ENCODE results near the gene TGFBR3. TPM values are rescaled to one million over a fixed set of nuclear protein-coding genes. Genes with fewer than 3 reads are reported as not detected.
A peak's percentile ranks its signal among the peaks of the same experiment; 100 is the strongest.

Gene TGFBR3
- total RNA-seq, 1 donor from 2014 or later = 36.3 TPM

DNA sequence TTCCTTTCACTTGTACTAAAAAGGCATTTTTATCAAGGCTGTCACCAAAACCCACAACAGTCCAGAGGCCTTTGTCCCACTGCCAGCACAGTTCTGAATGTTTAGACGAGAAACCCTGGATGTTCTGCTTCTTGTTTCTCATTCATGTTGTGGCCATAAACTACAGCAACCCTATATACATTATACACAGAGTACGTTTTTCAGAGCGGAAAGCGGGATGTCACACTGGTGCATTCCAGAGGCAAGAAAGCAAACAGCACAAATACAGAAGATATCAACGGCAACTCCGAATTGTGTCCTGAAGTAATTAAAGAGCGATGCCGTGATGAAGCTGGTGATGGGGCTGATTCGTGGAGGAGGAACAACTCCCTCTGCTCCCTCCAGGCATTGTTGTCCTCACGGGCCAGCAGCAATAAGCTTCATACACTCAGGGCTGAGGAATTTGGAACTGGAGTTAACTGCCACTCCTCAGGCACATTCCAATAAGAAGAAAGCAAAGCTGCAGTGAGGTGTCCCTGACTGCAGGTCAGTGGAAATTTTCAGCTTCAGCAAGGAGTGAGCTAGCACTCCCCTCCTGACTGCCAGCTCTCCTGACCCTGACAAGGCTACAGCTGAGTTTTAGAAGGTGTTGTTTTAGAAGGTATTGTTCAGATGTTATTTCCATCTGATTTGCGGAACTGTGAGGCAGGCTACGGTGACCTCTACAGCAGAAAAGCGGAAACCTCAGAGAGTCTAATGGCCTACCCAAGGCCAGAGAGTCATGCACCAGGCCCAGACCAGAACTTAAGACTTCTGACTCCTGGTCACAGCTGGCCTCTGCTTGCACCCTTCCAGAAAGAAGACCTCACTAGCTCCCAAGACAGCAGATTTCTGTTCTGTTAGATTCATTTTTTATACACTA is 149.0 kb downstream of the TGFBR3 start:
- DNase-seq (ENCODE audit: missing footprints) (no peak), ATAC-seq (peak; percentile 80)
- intact Hi-C loops (cut with DNase I) = no loop called here

- DNase-seq (ENCODE audit: missing footprints) (no peak), ATAC-seq (peak; percentile 68)
- intact Hi-C loops (cut with DNase I) = no loop called here
Measured at GRCh38 chr1:91736146-91736714, 149.7 kb downstream of the TGFBR3 start.

DNA sequence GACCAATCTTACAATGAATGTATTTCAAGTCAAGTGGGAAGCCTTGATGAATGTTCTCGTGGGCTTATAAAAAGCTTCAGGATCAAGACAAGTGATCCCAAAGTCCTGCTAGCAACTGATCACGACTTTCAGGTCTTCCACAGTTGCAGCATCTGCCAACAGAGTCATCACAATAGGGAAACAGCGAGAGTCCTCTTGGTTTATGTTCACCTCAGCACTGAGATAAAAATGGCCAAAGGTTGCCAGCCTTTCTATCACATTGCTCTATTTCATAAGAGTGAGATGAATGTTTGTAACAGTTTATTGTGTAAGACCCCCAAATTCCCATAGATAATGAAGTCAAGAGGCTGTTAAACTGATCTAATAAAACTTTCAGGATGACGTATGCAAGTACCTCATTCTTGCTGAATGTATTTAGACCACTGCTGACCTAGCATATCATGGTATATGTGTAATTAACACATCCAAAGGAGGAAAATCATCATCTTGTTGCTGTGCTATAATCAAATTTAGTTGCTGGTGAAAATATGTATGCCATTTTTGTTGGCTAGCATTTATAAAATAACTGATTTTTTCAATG is 150.6 kb downstream of the TGFBR3 start:
- no peak for DNase-seq (ENCODE audit: missing footprints)
- intact Hi-C loops (cut with DNase I) = no loop called here

GRCh38 chr1:91734761-91735160 is 151.2 kb downstream of the TGFBR3 start:
- DNase-seq (ENCODE audit: missing footprints) = no peak
- ATAC-seq = no peak
- intact Hi-C loops (cut with DNase I) = no loop called here

More for the DNA sequence above, 150.6 kb downstream of the TGFBR3 start:
- ATAC-seq = no peak

DNA sequence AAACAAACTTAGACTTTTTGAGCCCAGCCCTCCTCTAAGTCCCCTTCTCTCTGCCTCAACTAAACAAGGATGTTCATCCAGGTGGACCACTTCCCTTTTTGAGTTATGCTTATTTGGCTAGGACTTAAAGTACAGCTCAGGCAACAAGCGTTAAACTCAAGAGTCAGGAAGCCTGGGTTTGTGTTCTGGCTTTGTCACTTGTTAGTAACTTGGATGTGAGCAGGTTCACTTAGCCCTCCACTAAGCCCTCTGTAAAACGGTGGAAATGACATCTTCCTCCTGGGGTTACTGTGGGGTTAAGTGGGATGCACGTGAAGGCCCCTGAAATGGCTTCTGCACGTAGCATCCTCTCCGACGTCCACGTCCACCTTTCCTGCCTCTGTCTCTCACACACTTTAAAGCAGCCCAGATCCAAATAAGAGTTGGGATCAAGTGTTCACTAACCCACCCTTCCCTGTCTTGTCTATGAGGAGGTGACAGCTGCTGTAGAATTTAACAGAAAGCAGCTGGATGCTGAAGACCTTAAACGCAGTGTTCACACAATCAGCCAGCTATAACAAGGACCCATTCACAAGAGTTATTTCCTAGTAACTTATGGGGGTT is 152.7 kb downstream of the TGFBR3 start:
- no peak for DNase-seq (ENCODE audit: missing footprints)
- no peak for ATAC-seq
- intact Hi-C loops (cut with DNase I) = no loop called here

DNA sequence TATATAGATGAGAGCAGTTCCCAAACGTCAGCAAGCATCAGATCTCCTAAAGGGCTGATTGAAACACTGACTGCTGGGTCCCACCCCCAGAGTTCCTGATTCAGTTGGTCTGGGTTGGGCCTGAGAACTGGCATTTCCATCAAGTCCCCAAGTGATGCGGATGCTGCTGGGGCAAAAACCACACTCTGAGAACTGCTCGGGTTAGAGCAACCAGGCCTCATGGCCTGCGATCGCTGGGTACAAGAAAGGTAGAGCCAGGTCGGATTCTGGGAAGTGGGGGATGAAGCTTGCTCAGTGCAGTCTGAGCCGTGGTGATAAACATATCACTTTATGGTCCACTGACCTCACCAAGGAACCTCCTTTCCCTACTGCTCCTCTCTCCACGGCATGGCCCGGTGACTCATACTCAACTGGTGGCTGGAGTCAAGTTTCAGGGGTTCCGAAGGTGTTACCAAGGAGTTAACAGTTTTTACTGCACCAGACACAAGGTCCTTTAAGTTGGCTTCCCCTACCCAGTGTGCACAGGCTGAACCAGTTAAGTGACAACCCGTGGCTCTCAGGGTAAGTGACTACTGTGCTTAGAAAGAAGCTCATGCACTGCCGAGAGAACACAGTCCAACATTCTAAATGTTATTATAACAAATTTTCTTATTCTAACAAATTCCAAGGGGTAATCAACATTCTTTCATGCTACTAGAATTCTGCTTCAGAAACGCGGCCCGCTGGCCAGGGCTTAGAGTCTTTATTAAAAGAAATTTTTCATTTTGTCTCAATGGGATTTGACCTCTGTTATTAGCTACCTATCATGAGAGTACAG is 153.5 kb downstream of the TGFBR3 start:
- intact Hi-C loops (cut with DNase I) = no loop called here
- no peak for ATAC-seq
- no peak for DNase-seq (ENCODE audit: missing footprints)

GRCh38 chr1:91731815-91732214 is 154.1 kb downstream of the TGFBR3 start:
- DNase-seq (ENCODE audit: missing footprints) (no peak), ATAC-seq (no peak)
- intact Hi-C loops (cut with DNase I) = no loop called here

GRCh38 chr1:91730801-91731732 is 154.9 kb downstream of the TGFBR3 start:
- peak; percentile 4 for ATAC-seq
- DNase-seq (ENCODE audit: missing footprints) = no peak
- intact Hi-C loops (cut with DNase I) = loop anchor here (1.0 kb wide), 1 partner anchor 36 kb away; no protein-coding TSS in a partner anchor

GRCh38 chr1:91729621-91730358 is 156.2 kb downstream of the TGFBR3 start:
- DNase-seq (ENCODE audit: missing footprints) = no peak
- ATAC-seq = no peak
- intact Hi-C loops (cut with DNase I) = loop anchor here (1.0 kb wide), 1 partner anchor 34 kb away; no protein-coding TSS in a partner anchor

DNA sequence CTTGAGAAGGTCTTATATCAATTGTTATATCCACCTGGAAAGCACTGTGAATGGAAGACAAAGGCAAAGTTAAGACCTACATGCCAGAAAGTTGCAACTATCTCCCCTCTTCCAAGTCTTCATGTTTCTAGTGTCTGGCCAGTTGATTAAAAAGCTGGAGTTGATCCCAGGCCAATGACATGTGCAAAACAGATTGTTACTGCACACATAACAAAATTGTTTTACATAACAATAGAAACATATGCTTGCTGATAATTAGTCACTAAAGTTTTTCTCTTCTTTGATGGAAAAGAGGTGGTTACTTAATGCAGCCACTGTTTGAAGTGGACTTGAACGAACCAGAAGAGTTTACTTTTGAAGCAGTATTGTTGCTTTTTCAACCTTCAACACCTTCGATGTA is 158.2 kb downstream of the TGFBR3 start:
- DNase-seq (ENCODE audit: missing footprints) = no peak
- intact Hi-C loops (cut with DNase I) = no loop called here
- ATAC-seq = no peak

DNA sequence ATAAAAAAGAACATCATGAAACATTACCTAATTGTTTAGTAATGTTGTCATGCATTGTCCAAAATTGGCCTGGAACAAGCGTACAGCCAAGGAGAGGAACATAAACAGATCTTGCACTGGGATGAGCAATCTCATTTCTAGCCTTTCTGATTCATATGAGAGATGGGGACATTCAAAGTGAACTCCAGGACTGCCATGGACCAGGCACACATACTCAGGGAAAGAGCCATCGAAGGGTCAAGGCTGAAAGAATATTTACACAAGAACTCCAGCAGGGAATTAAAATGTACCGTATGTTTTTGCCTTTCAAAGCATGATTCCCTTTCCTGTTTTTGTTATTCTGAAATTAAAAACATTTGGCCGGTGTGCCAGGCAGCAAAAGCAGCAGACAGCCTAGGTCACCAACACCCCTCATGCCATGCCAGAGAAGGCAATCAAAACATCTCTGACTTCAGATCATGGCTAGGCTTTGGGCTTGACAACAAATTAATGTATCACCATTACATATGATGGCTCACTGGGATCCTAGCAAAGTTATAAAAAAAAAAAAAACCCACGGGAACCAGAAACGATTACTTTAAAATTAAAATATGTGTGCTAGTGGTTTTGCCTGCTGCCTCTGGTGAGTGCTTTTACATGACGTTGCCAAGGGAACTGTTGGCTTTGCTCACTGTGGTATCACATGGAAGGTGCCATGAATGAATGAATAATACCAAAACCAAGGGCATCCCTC is 159.8 kb downstream of the TGFBR3 start:
- DNase-seq (ENCODE audit: missing footprints) (no peak), ATAC-seq (peak; percentile 94)
- intact Hi-C loops (cut with DNase I) = no loop called here

DNA sequence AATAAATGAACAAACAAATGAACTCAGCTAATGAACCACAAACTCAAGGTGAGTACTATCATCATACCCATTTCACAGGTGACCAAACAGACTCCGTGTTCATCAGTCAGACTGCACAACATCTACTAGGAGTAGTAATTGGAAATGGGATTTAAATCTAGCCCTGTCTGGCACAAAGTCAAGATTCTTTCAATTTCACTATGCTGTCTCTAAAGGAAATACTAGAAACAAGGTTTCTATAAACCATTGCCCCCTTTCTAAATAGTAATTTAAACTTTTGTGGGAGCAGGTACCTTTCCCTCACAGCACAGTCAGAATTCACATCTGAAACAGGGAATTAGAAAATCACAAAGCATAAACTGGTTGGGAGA is 160.3 kb downstream of the TGFBR3 start:
- DNase-seq (ENCODE audit: missing footprints) = no peak
- intact Hi-C loops (cut with DNase I) = no loop called here
- ATAC-seq = peak; percentile 4

DNA sequence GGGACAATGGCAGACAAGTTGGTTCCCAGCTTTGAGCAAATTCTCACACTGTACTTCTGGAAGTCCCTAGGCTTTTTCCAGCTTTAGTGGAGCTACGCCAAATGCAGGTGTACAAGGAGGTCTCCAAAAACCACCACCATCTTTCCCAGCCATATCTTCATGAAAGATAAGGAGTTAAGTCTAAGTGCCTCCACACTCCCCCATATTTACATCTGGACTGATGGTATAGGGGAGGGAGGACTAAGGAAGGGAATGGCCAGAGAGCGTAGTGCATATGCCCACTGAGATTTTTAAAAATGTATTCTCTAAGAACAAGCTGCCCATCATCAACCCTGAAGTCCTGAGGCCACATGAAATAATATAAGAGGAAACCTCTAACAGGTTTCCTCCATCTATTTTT is 161.3 kb downstream of the TGFBR3 start:
- ATAC-seq = no peak
- no peak for DNase-seq (ENCODE audit: missing footprints)

DNA sequence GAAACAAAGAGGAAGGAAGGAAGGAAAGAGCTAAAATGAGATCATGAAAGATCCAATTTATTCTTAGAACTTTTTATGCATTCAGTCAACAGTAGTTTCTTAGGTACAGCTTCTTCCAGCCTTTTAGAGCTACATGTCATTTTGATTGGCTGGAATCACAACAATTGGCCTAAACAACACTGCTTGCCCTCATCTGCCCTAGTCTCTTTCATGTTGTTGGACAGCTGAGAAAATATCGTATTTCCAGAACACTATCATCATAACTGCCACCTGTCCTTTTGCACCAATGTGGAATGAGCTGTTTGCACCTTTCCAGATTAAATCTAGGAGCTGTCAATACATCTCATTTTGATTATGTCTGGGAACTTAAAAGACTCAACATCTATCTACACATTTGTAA is 161.7 kb downstream of the TGFBR3 start:
- no peak for ATAC-seq

More for the DNA sequence above, 161.3 kb downstream of the TGFBR3 start:
- intact Hi-C loops (cut with DNase I) = no loop called here

GRCh38 chr1:91720044-91720443 is 165.9 kb downstream of the TGFBR3 start:
- no peak for DNase-seq (ENCODE audit: missing footprints)
- intact Hi-C loops (cut with DNase I) = no loop called here
- ATAC-seq = no peak

More for the DNA sequence above, 161.7 kb downstream of the TGFBR3 start:
- intact Hi-C loops (cut with DNase I) = no loop called here
- no peak for DNase-seq (ENCODE audit: missing footprints)

DNA sequence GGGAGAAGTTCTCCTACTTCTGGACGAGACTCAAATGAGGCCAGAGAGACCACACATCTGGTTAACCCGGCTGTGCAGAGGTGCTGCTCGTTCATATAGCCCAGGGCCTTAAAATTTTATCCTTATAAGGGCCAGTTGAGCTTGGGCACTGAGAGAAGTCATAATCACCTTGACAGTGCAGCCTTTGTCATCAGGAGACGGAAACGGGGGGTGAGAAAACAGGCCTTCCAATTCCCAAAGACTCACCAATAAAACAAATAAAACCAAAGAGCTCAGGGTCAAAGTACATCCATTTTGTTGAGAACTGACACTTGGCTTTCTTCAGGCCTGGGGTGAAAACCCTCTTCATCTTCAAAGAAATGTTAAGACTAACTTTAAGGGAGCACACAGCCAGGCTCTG is 167.1 kb downstream of the TGFBR3 start:
- DNase-seq (ENCODE audit: missing footprints) (no peak), ATAC-seq (no peak)
- intact Hi-C loops (cut with DNase I) = no loop called here
